GM23248 (cell line): Measurements from ENCODE around the gene SVEP1.

Experiments used
- EZH2 ChIP-seq: fragments of 200-600 bp; sonication (generic); IDR thresholded peaks from 2 replicates; pipeline ENCODE4 v1.6.1; 2018; ENCODE audit warnings: antibody characterized with exemption, mild to moderate bottlenecking; ENCODE audit not compliant: insufficient read depth, poor library complexity, severe bottlenecking
- EZH2phosphoT487 ChIP-seq: fragments of 200-600 bp; sonication (generic); IDR thresholded peaks from 2 replicates; pipeline ENCODE4 v1.6.1; 2018; ENCODE audit warnings: antibody characterized with exemption, moderate library complexity, mild to moderate bottlenecking, low read depth; ENCODE audit not compliant: insufficient read depth

DNA sequence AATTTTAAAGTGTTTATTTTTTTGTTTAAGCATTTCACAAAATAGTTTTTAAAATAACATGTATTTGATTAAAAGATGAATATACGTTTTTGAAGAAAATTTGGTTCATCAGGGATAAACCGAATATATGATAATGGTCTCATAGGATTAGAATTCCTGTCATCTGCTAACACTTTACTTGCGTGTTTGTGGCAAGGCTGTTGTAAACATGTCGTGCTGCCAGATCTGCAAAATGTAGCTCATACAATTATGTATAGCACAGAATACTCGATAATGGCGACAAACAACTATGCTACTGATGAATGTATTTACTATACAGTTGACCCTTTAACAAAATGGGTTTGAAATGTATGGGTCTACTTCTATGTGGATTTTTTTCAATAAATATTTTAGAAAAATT lies 234.7 kb downstream of the SVEP1 start:
- TF ChIP-seq EZH2 (no peak), EZH2phosphoT487 (no peak)
